Pulmonary artery endothelial cell (primary cell): ENCODE measurements around the gene PIK3C3. TPM values are rescaled to one million over a fixed set of nuclear protein-coding genes. Genes with fewer than 3 reads are reported as not detected.
"Not testable (repeated sequence)": the region's sequence is repeated elsewhere in the genome, so short reads cannot be mapped to it uniquely, and the experiment has no call there.

Experiments used
- DNase-seq: peaks from one replicate; pipeline ENCODE4 v3.0.0-alpha.2; 2011; ENCODE audit warnings: low read depth, low spot score
- total RNA-seq: library from RNA; depleted of rRNA; stranded (reverse); fragments of >200 nt; gene quantifications from 2 replicates; pipeline ENCODE4 v1.2.3, GENCODE V29; 2014

Gene PIK3C3
- total RNA-seq, 1 donor from 2014 or later = 33.8 TPM

DNA sequence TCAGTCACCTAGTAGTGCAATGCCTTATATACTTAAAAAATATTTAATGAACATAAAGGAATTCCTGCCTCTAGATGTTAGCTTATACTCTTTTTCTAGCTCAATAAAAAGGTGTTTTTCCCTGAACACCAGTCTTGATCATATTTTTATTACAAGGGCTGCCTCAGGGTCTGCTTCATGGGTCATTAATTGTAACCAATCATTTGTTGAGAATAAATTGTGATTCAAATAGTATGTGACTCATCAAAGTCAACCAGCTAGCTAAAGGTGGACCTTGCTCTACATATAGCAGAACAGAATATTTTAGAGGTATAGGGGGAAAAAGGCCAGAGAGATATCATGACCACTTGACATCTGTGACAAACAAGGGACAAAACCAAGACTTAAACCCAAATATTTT is 114.0 kb downstream of the PIK3C3 start:
- DNase-seq = no peak

DNA sequence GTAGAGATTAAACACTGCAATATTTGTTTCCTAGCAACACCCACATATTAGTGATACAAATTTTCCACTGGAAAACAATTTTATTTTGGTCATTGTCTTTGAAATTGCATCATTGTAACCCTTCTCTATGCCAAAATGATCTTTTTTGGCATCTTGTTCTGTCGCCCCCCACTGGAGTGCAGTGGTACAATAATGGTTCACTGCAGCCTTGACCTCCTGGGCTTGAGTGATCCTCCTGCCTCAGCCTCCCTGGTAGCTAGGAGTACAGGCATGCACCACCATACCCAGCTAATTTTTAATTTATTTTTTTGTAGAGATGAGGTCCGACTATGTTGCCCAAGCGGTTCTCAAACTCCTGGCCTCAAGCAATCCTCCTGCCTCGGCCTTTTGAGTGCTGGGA is 117.4 kb downstream of the PIK3C3 start:
- DNase-seq = no peak

DNA sequence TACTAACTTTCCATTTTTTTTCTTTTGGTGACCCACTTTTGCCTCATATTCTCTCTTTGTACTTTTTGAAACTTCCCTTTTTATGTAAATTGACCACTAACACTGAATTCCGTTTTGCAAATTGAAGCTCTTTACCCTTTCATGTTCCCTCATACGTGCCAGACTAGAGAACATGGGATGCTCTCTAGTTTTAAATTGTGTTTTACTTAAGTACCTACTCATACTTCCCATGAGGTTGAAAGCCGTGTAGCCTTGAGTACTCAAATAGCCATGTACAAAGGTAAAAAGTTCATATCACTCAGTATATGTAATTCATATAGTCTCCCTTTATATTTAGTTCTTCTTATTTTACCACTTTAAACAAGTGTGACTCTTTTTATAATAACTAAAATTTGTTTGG is 119.7 kb downstream of the PIK3C3 start:
- DNase-seq = no peak

DNA sequence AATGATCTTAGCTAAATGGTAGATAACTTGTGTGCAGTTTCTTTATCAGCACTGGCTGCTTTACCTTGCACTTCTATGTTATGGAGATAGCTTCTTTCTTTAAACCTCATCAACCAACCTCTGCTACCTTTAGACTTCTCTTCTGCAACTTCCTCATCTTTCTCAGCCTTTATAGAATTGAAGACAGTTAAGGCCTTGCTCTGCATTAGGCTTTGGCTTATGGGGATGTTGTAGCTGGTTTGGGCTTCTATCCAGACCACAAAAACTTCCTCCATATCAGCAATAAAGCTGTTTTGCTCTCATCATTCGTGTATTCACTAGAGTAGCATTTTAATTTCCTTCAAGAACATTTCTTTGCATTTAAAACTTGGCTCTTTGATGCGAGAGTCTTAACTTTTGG is 123.7 kb downstream of the PIK3C3 start:
- DNase-seq = no peak

GRCh38 chr18:42080340-42080739 is 125.3 kb downstream of the PIK3C3 start:
- no peak for DNase-seq

DNA sequence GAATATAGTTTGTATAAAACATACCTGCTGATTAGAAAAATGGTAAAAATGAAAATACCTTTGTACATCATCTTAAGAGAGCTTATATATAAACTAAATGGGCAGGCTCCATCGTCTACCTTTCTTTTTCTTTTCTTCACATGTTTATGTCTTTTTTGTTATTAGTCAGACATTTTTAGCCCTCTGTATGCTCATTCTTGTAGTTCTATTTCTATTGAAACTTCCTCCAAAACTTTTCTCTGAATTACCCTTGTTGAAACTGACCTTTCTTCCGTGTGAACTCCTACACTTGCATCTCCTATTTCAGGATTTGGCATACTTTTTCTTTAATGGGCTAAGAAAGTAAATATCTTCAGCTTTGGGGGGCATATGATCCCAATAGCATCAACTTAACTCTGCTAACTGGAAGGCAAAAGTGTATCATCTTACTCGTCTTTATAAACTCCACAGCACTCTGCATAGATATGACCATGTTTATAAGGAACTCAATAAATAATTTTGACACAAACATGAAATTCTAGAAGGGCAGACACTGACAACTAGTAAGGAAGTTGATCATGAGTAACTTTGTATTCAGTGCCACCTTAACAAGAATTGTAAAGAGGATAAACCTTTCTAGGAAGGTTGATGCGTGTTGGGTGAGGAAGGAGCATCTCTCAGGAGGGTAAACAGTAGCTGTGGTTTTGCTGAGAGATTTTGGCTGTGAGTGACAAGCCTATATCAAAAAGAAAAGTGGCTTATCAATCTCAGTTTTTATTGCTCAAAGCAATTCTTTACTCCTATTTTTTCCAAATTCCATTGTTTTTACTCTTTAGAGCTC is 127.6 kb downstream of the PIK3C3 start:
- DNase-seq = no peak

DNA sequence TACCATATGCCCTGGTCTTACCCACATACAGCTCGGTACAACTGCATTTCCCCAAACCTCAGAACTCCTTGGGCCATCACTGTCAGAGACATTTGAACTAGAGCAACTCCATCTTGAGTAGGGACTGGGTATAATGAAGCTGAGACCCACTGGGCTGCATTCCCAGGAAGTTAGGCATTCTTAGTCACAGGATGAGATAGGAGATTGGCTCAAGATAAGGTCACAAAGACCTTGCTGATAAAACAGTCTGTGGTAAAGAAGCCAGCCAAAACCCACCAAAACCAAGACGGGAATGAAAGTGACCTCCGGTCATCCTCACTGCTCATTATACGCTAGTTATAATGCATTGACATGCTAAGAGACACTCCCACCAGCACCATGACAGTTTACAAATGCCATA is 131.3 kb downstream of the PIK3C3 start:
- DNase-seq = no peak

DNA sequence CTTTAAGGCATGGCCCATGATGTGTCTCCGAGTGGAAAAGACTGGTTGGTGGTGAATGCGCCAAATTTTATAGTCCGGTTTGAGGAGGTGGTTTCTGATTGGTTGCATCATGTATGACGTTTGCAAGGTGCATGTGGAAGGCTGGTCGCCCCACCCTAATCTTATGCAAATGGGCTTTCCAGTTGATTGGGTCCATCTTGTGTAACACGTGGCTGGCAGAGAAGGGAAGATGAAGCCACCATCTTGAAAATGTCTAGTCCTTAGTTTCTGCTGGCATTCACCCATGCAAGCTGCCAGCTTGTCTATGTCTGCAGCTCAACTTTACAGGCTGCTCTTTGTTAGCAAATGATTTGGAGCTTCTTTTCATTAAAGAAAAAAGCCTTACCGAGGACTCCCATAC is 132.2 kb downstream of the PIK3C3 start:
- no peak for DNase-seq

GRCh38 chr18:42087876-42088275 is 132.8 kb downstream of the PIK3C3 start:
- no peak for DNase-seq

DNA sequence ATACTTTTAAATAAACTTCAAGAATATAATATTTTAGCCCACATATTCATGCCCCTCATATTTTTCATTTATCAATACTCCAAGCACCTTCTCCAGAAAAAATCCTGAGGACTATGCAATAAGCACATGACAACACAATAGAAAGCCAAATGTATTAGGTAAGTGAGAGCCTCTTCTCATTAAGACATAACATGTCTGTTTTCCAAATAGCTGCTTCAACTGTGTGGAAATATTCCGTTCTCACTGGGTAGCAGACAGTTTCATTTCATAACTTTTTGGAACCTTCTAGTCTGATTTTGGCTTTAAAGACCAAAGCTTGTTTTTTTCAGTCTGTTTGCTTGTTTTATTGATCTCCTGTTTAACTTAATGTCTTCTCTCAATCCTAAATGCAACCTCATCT is 137.8 kb downstream of the PIK3C3 start:
- DNase-seq = no peak

- no peak for DNase-seq
These were observed 139.8 kb downstream of the PIK3C3 start for GRCh38 chr18:42094875-42095274.

DNA sequence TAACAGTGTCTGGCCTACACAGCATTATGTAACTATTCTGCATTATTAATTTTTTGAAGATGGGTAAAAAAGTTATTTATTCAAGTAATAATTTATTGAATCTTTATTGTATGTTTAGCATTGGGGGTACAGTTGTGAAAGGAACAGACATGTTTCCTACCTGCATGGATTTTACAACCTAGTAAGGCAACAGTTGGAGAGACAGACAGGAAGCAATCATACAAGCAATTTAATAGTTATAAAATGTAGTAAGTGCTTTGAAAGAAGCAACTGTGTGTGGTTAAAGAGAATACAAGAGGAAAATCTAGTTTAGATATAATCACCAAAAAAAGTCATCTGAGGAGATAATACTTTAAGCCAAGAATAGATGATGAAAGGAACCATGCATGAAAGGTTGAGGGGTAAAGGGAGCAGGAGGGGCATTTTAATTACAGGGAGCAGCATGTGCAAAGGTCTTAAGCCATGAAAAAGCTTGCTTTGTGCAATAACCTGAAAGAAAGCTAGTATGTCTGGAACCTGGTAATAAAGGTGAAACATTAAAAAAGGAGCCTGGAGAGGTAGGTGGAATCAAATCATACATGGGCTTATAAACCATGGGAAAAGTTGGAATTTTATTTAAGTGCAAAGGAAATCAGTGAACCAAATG is 140.8 kb downstream of the PIK3C3 start:
- no peak for DNase-seq

GRCh38 chr18:42100248-42100647 is 145.2 kb downstream of the PIK3C3 start:
- DNase-seq = no peak

- DNase-seq = no peak
These were observed 145.9 kb downstream of the PIK3C3 start for GRCh38 chr18:42100911-42101310.

DNA sequence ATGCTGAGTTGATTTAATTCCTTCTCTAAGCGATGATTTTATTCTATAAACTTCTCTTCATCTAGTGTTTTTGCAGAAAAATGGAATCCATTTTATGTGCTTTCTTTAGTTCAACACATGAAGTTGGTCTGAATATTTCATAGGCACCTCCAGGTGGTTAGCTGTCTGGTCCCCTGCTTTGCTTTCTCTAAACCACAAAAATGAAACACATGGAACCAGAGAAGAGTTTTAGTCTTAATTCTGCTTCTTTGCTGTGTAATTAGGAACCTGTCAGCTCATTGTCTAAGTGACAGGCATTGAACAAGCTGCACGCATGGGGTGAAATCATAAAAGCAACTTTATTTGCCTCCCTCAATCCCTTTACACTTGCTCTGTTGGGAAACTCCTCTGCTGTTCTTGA is 150.4 kb downstream of the PIK3C3 start:
- no peak for DNase-seq

GRCh38 chr18:42106784-42107183 is 151.8 kb downstream of the PIK3C3 start:
- no peak for DNase-seq

DNA sequence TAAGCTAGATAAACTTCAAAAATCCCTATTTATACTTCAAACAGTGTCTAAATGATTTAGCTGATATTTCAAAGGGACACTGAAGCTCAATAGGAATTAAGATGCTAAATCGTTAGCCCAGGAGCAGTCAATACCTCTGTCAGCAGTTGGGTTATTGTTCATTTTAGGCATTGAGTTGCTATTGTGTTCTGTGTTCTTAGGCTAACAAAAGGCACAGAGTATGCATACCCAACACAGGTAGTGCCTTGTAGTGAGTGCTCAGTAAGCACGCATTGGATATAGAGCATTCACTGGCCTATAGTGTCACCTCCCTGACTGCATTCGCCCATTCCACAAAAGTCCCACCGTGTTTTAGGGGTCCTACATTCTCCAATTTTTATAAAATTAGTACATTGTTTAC is 152.3 kb downstream of the PIK3C3 start:
- no peak for DNase-seq

DNA sequence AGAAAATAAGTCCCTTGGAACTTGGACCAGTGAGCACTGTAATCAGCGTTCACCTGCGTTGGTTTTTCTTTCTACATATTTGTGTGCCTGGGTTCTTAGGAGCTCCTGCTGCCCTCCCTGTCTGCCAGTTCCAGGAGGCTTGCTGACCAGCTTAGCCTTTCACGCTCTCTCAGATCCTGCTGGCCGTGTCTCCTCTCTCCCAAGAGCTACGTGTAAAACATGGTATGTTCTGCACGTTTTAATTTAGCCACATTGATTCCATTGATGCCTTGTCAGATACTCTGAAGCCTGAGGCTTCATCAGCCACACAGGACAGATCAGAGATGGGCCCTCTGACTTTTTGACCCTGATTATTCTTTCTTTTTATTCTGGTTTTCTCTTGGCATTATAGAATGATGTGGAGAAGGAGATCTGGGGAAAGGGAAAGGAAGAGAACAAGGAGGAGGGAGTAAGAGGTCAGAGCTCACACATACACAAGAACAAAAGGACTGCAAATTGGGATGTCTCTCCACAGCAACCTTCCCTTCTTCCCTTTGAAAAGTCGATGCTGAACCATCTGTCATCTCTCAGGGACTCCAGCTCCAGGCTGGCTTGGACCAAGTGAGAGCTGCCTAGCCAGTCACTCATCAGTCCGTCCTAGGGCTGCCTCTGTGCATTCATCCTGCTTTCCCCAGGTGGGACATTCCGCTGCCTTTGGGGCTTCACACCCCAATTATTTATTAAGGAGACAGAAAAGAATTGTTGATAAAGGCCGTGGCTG is 152.8 kb downstream of the PIK3C3 start:
- no peak for DNase-seq

GRCh38 chr18:42112147-42112546 is 157.1 kb downstream of the PIK3C3 start:
- not testable (repeated sequence) for DNase-seq

DNA sequence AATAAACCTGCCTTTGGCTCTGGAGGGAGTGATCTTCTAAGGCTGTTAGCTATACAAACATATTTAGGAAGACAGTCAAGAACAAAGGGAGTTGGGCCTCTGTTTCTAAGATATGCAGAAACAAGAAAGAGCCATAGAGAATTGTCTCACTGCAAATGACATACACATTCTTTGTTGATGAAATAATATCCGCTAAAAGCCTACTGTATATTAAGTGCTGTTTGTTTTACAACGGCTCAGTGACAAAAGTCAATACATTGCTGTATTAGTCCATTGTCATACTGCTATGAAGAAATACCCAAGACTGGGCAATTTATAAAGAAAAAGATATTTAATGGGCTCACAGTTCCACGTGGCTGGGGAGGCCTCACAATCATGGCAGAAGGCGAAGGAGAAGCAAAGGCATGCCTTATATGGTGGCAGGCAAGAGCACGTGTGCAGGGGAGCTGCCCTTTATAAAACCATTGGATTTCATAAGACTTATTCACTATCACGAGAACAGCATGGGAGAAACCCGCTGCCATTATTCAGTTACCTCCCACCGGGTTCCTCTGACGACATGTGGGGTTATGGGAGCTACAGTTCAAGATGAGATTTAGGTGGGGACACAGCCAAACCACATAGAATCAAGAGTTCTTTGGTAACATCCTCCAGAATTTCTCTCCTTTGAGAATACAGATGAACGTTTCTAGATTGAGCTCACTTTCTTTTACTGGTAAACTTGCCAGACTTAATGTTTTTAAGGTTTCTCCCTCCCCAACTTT is 157.8 kb downstream of the PIK3C3 start:
- no peak for DNase-seq

- DNase-seq = no peak
These were observed 158.6 kb downstream of the PIK3C3 start for GRCh38 chr18:42113529-42114191.
